HEK293 (cell line): ENCODE results near the gene TMEFF1.

ENCODE experiments used
- CTCF ChIP-seq: fragments of 450-650 bp; formaldehyde crosslinking; IDR thresholded peaks from 2 replicates; pipeline ENCODE4 v1.5.1; 2016; ENCODE audit warnings: missing biosample characterization, missing genetic modification characterization
- PRDM4 ChIP-seq: fragments of 450-650 bp; formaldehyde crosslinking; IDR thresholded peaks from 2 replicates; pipeline ENCODE4 v1.5.1; 2017; ENCODE audit warnings: missing biosample characterization, missing genetic modification characterization
- YY1 ChIP-seq: fragments of 450-650 bp; formaldehyde crosslinking; IDR thresholded peaks from 2 replicates; pipeline ENCODE4 v1.5.1; 2018; ENCODE audit warnings: missing biosample characterization, missing genetic modification characterization
- ZFHX2 ChIP-seq: fragments of 450-650 bp; formaldehyde crosslinking; conservative IDR thresholded peaks from 2 replicates; pipeline ENCODE4 v1.5.1; 2016; ENCODE audit warnings: missing biosample characterization, missing genetic modification characterization
- ZNF121 ChIP-seq: fragments of 450-650 bp; formaldehyde crosslinking; IDR thresholded peaks from 2 replicates; pipeline ENCODE4 v1.5.1; 2016; ENCODE audit warnings: missing biosample characterization, missing genetic modification characterization
- ZNF324 ChIP-seq: fragments of 450-650 bp; formaldehyde crosslinking; IDR thresholded peaks from 2 replicates; pipeline ENCODE4 v1.5.1; 2016; ENCODE audit warnings: missing biosample characterization, missing genetic modification characterization
- ZNF510 ChIP-seq: fragments of 450-650 bp; formaldehyde crosslinking; IDR thresholded peaks from 2 replicates; pipeline ENCODE4 v1.5.1; 2018; ENCODE audit warnings: mild to moderate bottlenecking, missing genetic modification characterization, missing biosample characterization; ENCODE audit not compliant: insufficient replicate concordance
- ZNF585B ChIP-seq: fragments of 450-650 bp; formaldehyde crosslinking; IDR thresholded peaks from 2 replicates; pipeline ENCODE4 v1.5.1; 2016; ENCODE audit warnings: missing biosample characterization, missing genetic modification characterization
- ZNF624 ChIP-seq: fragments of 450-650 bp; formaldehyde crosslinking; IDR thresholded peaks from 2 replicates; pipeline ENCODE4 v1.5.1; 2017; ENCODE audit warnings: missing biosample characterization, missing genetic modification characterization
- ZNF639 ChIP-seq: fragments of 450-650 bp; formaldehyde crosslinking; IDR thresholded peaks from 2 replicates; pipeline ENCODE4 v1.5.1; 2016; ENCODE audit warnings: missing biosample characterization, missing genetic modification characterization
- ZNF658 ChIP-seq: fragments of 450-650 bp; formaldehyde crosslinking; IDR thresholded peaks from 2 replicates; pipeline ENCODE4; 2016; ENCODE audit warnings: missing biosample characterization, missing genetic modification characterization

- TF ChIP-seq ZNF639 (no peak), CTCF (no peak), PRDM4 (no peak), YY1 (tag by site-specific recombination) (no peak), ZNF510 (tag by site-specific recombination) (no peak), ZNF658 (tag by site-specific recombination) (no peak), ZFHX2 (tag by site-specific recombination) (no peak), ZNF585B (no peak), ZNF324 (tag by site-specific recombination) (no peak), ZNF121 (tag by site-specific recombination) (no peak), ZNF624 (tag by site-specific recombination) (no peak)
These were observed 38.3 kb downstream of the TMEFF1 start for GRCh38 chr9:100511205-100511604.
